ENCODE measurements around the gene MGMT.

MGMT gene

DNA sequence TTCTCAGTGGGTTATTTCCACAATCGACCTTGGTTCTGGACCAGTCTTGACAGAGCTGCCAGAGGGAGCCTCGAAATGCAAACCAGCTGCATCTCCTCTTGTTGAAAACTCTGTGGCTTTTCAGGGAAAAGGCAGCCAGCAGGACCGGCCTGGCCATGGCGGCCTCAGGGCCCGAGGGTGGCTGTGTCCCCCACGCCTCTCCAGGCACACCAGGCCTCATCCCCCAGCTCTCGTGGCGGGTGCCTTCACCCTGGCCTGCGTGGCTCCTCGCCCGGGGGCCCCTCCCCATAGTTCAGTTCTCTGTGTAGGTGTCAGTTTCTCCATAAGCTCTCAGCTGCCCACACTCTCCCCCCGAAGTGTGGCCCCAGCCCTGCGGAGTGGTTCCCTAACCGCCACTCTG, 63.5 kb downstream of the MGMT start:
- H3K9me3 ChIP-seq (replicated peaks; ENCODE audit: insufficient read depth, low read length) = no peaks in the 10 kb centered on the region
- H2AFZ ChIP-seq (ENCODE audit: low read length) = no peak overlapping the region
- no peaks in the 10 kb centered on the region for H3K36me3 ChIP-seq (replicated peaks; ENCODE audit: insufficient read depth, low read length)
- no peaks in the 10 kb centered on the region for H3K4me1 ChIP-seq (ENCODE audit: low read length)
- no peak overlapping the region for H3K9ac ChIP-seq (ENCODE audit: low read length)
- H3K4me3 ChIP-seq (ENCODE audit: low read length) = no peak overlapping the region
- no peaks in the 10 kb centered on the region for H3K79me2 ChIP-seq (ENCODE audit: low read length)
- no peak for DNase-seq
- TF ChIP-seq EZH2 (optimal IDR thresholded peaks at IDR 0.05; ENCODE audit: low read depth, low read length) (no peak), CTCF (IDR thresholded peaks at IDR 0.05; ENCODE audit: low read length) (no peak), EZH2phosphoT487 (IDR thresholded peaks at IDR 0.05; ENCODE audit: low read length) (no peak)
- no peaks in the 10 kb centered on the region for H3K9me2 ChIP-seq (replicated peaks; ENCODE audit: insufficient read depth, low read length)
- H3K4me2 ChIP-seq (ENCODE audit: low read depth, low read length) = no peak overlapping the region
- no peaks in the 10 kb centered on the region for H4K20me1 ChIP-seq (ENCODE audit: insufficient read depth, low read length)
- no peak overlapping the region for H3K27ac ChIP-seq (ENCODE audit: low read length)
- no peaks in the 10 kb centered on the region for H3K27me3 ChIP-seq (replicated peaks; ENCODE audit: insufficient read depth, low read length)
- H3F3A ChIP-seq (ENCODE audit: insufficient read depth, low read length) = no peaks in the 10 kb centered on the region

DNA sequence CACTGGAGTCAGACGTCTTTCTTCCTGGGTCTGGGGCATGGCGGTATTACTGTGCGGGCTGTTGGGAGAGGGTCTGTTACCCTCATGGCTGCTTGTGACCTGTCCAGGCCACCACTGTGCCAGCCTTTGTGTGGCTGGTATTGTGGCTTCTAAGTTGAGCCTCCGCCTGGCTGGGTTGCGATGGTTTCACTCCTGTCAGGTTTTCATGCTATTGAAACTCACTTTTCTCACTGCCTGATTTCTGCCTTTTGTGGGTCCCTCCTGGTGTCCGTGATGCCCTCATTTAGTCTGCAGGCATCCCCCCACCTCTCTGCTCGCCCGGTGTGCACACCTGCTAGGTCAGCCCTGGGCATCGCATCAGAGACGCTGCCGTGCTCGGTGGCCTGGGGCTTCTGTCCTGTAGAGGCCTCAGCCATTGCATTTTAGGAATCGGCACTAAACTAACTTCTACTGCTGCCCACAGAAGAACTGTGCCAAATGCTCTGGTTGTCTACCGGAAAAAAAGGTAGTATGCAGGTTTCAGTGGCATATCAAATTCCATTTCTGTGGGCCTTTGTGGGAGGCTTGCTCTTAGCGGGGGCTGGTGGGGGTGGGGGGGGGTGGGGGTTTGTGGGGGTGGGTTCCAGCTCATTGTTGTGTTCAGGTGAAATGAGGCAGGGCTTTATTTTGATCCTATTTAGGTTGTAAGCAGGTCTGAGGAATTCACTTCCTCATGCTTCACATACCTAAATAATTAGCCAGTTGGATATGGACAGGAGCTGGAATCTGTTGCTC, 64.3 kb downstream of the MGMT start:
- no peaks in the 10 kb centered on the region for H3K27me3 ChIP-seq (replicated peaks; ENCODE audit: insufficient read depth, low read length)
- H2AFZ ChIP-seq (ENCODE audit: low read length) = no peak overlapping the region
- no peaks in the 10 kb centered on the region for H3K4me1 ChIP-seq (ENCODE audit: low read length)
- H3K9ac ChIP-seq (ENCODE audit: low read length) = no peak overlapping the region
- H3K9me3 ChIP-seq (replicated peaks; ENCODE audit: insufficient read depth, low read length) = no peaks in the 10 kb centered on the region
- H3K4me3 ChIP-seq (ENCODE audit: low read length) = no peak overlapping the region
- H3K79me2 ChIP-seq (ENCODE audit: low read length) = no peaks in the 10 kb centered on the region
- H3K27ac ChIP-seq (ENCODE audit: low read length) = no peak overlapping the region
- H3F3A ChIP-seq (ENCODE audit: insufficient read depth, low read length) = no peaks in the 10 kb centered on the region
- no peaks in the 10 kb centered on the region for H3K9me2 ChIP-seq (replicated peaks; ENCODE audit: insufficient read depth, low read length)
- H3K36me3 ChIP-seq (replicated peaks; ENCODE audit: insufficient read depth, low read length) = no peaks in the 10 kb centered on the region
- no peaks in the 10 kb centered on the region for H4K20me1 ChIP-seq (ENCODE audit: insufficient read depth, low read length)
- TF ChIP-seq EZH2 (optimal IDR thresholded peaks at IDR 0.05; ENCODE audit: low read depth, low read length) (no peak), EZH2phosphoT487 (IDR thresholded peaks at IDR 0.05; ENCODE audit: low read length) (no peak), CTCF (IDR thresholded peaks at IDR 0.05; ENCODE audit: low read length) (no peak)
- no peak overlapping the region for H3K4me2 ChIP-seq (ENCODE audit: low read depth, low read length)
- DNase-seq = no peak

GRCh38 chr10:129531969-129532660, 65.1 kb downstream of the MGMT start:
- no peak for DNase-seq
- Histone ChIP-seq H3K36me3 (replicated peaks; ENCODE audit: insufficient read depth, low read length) (no peaks in the 10 kb centered on the region), H3K4me3 (ENCODE audit: low read length) (no peak overlapping the region), H3K9me3 (replicated peaks; ENCODE audit: insufficient read depth, low read length) (no peaks in the 10 kb centered on the region), H3K27me3 (replicated peaks; ENCODE audit: insufficient read depth, low read length) (no peaks in the 10 kb centered on the region), H3K9me2 (replicated peaks; ENCODE audit: insufficient read depth, low read length) (no peaks in the 10 kb centered on the region), H3K27ac (ENCODE audit: low read length) (no peak overlapping the region), H3K4me1 (ENCODE audit: low read length) (no peaks in the 10 kb centered on the region), H3F3A (ENCODE audit: insufficient read depth, low read length) (no peaks in the 10 kb centered on the region), H3K4me2 (ENCODE audit: low read depth, low read length) (no peak overlapping the region), H3K79me2 (ENCODE audit: low read length) (no peaks in the 10 kb centered on the region), H4K20me1 (ENCODE audit: insufficient read depth, low read length) (no peaks in the 10 kb centered on the region), H3K9ac (ENCODE audit: low read length) (no peak overlapping the region), H2AFZ (ENCODE audit: low read length) (no peak overlapping the region)
- no peak for TF ChIP-seq EZH2 (optimal IDR thresholded peaks at IDR 0.05; ENCODE audit: low read depth, low read length)
- no peak for TF ChIP-seq EZH2phosphoT487 (IDR thresholded peaks at IDR 0.05; ENCODE audit: low read length)
- no peak for TF ChIP-seq CTCF (IDR thresholded peaks at IDR 0.05; ENCODE audit: low read length)
